Osteocyte (in vitro differentiated cells): Measurements from ENCODE around the gene ACP7. TPM values are rescaled to one million over a fixed set of nuclear protein-coding genes. Genes with fewer than 3 reads are reported as not detected.

Experiments used
- DNase-seq: peaks from one replicate; pipeline ENCODE4 v3.0.0; 2021; ENCODE audit warnings: mixed read lengths; ENCODE audit not compliant: unreplicated experiment; ENCODE audit errors: extremely low spot score
- H3K27ac Mint-ChIP-seq: one replicate; pipeline ENCODE4 v1.8.0; 2021; ENCODE audit warnings: mild to moderate bottlenecking, mixed read lengths; ENCODE audit not compliant: unreplicated experiment
- H3K27me3 Mint-ChIP-seq: one replicate; pipeline ENCODE4 v1.8.0; 2021; ENCODE audit warnings: mixed read lengths; ENCODE audit not compliant: unreplicated experiment
- H3K36me3 Mint-ChIP-seq: one replicate; pipeline ENCODE4 v1.8.0; 2021; ENCODE audit warnings: mixed read lengths; ENCODE audit not compliant: unreplicated experiment
- H3K4me1 Mint-ChIP-seq: one replicate; pipeline ENCODE4 v1.8.0; 2021; ENCODE audit warnings: mixed read lengths; ENCODE audit not compliant: unreplicated experiment
- H3K4me3 Mint-ChIP-seq: one replicate; pipeline ENCODE4 v1.8.0; 2021; ENCODE audit warnings: mild to moderate bottlenecking, moderate library complexity, mixed read lengths; ENCODE audit not compliant: unreplicated experiment
- H3K9me3 Mint-ChIP-seq: one replicate; pipeline ENCODE4 v1.8.0; 2021; ENCODE audit warnings: mixed read lengths; ENCODE audit not compliant: unreplicated experiment
- CTCF ChIP-seq: fragments of 200-600 bp; sonication (generic); IDR thresholded peaks from 2 replicates; pipeline ENCODE4 v1.5.0; 2021; ENCODE audit warnings: antibody characterized with exemption, mild to moderate bottlenecking, moderate library complexity
- total RNA-seq: library from RNA; stranded (reverse); gene quantifications from 2 replicates; pipeline ENCODE4 v1.2.1, GENCODE V29; 2021

ACP7 gene
- total RNA-seq, 1 donor from 2014 or later, result not detected

DNA sequence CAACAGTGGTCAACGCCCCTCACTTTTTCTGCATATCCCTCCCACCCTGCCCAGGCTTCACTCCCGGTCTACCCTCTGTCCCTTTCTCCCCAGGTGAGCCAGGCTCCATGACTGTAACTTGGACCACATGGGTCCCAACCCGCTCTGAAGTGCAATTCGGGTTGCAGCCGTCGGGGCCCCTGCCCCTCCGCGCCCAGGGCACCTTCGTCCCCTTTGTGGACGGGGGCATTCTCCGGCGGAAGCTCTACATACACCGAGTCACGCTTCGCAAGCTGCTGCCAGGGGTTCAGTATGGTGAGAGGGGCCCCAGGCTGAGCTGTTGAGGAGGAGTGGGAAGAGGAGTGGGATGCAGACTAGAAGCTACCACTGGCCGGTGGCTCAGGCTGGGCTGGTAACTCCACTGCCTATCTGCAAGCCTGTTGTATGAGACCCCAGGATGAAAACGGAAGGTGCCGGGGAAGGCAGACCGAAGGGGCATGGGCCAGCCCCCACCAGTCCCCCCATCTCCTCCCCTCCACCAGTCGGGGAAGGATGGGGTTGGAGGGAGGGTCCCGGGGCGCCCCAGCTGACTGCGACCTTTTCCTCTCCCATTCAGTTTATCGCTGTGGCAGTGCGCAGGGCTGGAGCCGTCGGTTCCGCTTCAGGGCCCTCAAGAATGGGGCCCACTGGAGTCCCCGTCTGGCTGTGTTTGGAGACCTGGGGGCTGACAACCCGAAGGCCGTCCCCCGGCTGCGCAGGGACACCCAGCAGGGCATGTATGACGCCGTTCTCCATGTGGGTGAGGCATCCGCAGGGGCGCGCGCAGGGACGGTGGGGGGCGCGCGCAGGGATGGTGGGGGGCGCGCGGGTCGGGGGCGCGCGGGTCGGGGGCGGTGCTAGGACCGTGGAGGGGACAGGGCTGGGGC, 14.4 kb downstream of the ACP7 start:
- Mint-ChIP-seq H3K27ac (no peak overlapping the region), H3K27me3 (peaks cover 44% of the 10 kb centered on the region), H3K9me3 (no peaks in the 10 kb centered on the region), H3K4me3 (no peak overlapping the region), H3K4me1 (no peaks in the 10 kb centered on the region), H3K36me3 (no peaks in the 10 kb centered on the region)
- TF ChIP-seq CTCF, result no peak
- DNase-seq, result no peak

- Mint-ChIP-seq H3K27me3 (peaks cover 37% of the 10 kb centered on the region), H3K4me1 (no peaks in the 10 kb centered on the region), H3K27ac (no peak overlapping the region), H3K36me3 (no peaks in the 10 kb centered on the region), H3K4me3 (no peak overlapping the region), H3K9me3 (no peaks in the 10 kb centered on the region)
- DNase-seq, result no peak
- TF ChIP-seq CTCF, result no peak
Observed at GRCh38 chr19:39099341-39099740, 15.2 kb downstream of the ACP7 start.

DNA sequence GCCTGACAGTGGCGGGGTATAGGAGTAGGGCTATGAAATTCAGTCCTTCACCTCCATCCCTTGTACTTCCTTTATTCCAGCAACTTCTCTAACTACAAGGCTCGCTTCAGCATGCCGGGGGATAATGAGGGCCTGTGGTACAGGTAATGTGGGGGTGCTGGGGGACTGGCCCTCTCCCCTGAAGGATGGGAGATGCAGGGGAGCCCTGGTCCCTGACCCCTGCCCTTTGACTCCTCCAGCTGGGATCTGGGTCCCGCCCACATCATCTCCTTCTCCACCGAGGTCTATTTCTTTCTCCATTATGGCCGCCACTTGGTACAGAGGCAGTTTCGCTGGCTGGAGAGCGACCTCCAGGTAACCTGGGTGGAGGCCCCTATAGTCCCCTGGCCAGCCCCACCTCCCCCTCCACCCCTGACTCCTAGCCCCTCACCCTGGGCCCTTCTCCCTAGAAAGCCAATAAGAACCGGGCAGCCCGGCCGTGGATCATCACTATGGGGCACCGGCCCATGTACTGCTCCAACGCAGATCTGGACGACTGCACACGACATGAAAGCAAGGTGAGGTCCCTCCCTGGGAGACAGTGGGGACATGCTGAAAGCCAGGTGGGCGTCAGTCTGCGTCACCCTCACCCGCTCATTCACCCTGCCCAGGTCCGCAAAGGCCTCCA, 16.5 kb downstream of the ACP7 start:
- TF ChIP-seq CTCF, result no peak
- Mint-ChIP-seq H3K27ac (no peak overlapping the region), H3K9me3 (no peaks in the 10 kb centered on the region), H3K4me1 (no peaks in the 10 kb centered on the region), H3K4me3 (no peak overlapping the region), H3K27me3 (peaks cover 31% of the 10 kb centered on the region), H3K36me3 (no peaks in the 10 kb centered on the region)
- no peak for DNase-seq

GRCh38 chr19:39103151-39103550, 19.0 kb downstream of the ACP7 start:
- H3K27me3 Mint-ChIP-seq, result peaks cover 26% of the 10 kb centered on the region
- H3K27ac Mint-ChIP-seq, result no peak overlapping the region
- no peak for DNase-seq
- no peaks in the 10 kb centered on the region for H3K4me1 Mint-ChIP-seq
- TF ChIP-seq CTCF, result no peak
- no peaks in the 10 kb centered on the region for H3K36me3 Mint-ChIP-seq
- no peak overlapping the region for H3K4me3 Mint-ChIP-seq
- H3K9me3 Mint-ChIP-seq, result no peaks in the 10 kb centered on the region

- Mint-ChIP-seq H3K27me3 (peaks cover 26% of the 10 kb centered on the region), H3K27ac (no peak overlapping the region), H3K9me3 (no peaks in the 10 kb centered on the region), H3K4me1 (no peaks in the 10 kb centered on the region), H3K36me3 (no peaks in the 10 kb centered on the region), H3K4me3 (no peak overlapping the region)
- no peak for DNase-seq
- TF ChIP-seq CTCF, result no peak
Observed at GRCh38 chr19:39104186-39104596, 20.0 kb downstream of the ACP7 start.
